ENCODE measurements around the gene CLASP2. TPM values are rescaled to one million over a fixed set of nuclear protein-coding genes. Genes with fewer than 3 reads are reported as not detected.

CLASP2 gene
- total RNA-seq, 1 experiment from 2014 or later: 58.9 TPM

- DNase-seq (ENCODE audit: unreplicated experiment): no peak
- TF ChIP-seq, protein P1, sequence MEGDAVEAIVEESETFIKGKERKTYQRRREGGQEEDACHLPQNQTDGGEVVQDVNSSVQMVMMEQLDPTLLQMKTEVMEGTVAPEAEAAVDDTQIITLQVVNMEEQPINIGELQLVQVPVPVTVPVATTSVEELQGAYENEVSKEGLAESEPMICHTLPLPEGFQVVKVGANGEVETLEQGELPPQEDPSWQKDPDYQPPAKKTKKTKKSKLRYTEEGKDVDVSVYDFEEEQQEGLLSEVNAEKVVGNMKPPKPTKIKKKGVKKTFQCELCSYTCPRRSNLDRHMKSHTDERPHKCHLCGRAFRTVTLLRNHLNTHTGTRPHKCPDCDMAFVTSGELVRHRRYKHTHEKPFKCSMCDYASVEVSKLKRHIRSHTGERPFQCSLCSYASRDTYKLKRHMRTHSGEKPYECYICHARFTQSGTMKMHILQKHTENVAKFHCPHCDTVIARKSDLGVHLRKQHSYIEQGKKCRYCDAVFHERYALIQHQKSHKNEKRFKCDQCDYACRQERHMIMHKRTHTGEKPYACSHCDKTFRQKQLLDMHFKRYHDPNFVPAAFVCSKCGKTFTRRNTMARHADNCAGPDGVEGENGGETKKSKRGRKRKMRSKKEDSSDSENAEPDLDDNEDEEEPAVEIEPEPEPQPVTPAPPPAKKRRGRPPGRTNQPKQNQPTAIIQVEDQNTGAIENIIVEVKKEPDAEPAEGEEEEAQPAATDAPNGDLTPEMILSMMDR (IDR thresholded peaks at IDR 0.05; ENCODE audit: unreplicated experiment): no peak
- no TSS peak for BruUV-seq (replicated peaks)
- peaks cover 26% of the 10 kb centered on the region for H3K36me3 Mint-ChIP-seq (ENCODE audit: insufficient read depth, unreplicated experiment)
- no peaks in the 10 kb centered on the region for H3K9me3 Mint-ChIP-seq (ENCODE audit: unreplicated experiment)
- H3K27me3 Mint-ChIP-seq (ENCODE audit: insufficient read depth, unreplicated experiment): no peaks in the 10 kb centered on the region
- no peak overlapping the region for H3K27ac Mint-ChIP-seq (ENCODE audit: low read depth, unreplicated experiment)
- no peak overlapping the region for H3K4me3 Mint-ChIP-seq (ENCODE audit: unreplicated experiment)
- intact Hi-C loops (cut with micrococcal nuclease): no loop called here
- POLR2A ChIA-PET: interaction anchor here (0.6 to 1.6 kb wide), 3 partner anchors 15 to 452 kb away, joined by 3 to 4 read pairs (median 4); no protein-coding TSS in a partner anchor
- CTCF ChIA-PET: interaction anchor here (0.7 to 1.6 kb wide), 3 partner anchors 219 to 230 kb away, joined by 3 to 5 read pairs (median 4); no protein-coding TSS in a partner anchor
- no peaks in the 10 kb centered on the region for H3K4me1 Mint-ChIP-seq (ENCODE audit: insufficient read depth, unreplicated experiment)
Measured at GRCh38 chr3:33557279-33557678, 160.8 kb downstream of the CLASP2 start.

DNA sequence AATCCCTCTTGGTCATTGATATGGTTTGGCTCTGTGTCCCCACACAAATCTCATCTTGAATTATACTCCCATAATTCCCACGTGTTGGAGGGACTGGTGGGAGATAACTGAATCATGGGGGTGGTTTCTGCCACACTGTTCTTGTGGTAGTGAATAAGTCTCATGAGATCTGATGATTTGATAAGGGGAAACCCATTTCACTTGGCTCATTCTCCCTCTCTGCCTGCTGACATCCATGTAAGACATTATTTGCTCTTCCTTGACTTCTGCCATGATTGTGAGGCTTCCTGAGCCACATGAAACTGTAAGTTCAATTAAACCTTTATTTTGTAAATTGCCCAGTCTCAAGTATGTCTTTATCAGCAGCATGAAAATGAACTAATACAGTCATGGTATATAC lies 171.0 kb downstream of the CLASP2 start:
- TF ChIP-seq, protein P1 (IDR thresholded peaks at IDR 0.05; ENCODE audit: unreplicated experiment): no peak
- H3K4me1 Mint-ChIP-seq (ENCODE audit: insufficient read depth, unreplicated experiment): no peaks in the 10 kb centered on the region
- no peaks in the 10 kb centered on the region for H3K27me3 Mint-ChIP-seq (ENCODE audit: insufficient read depth, unreplicated experiment)
- no peak for DNase-seq (ENCODE audit: unreplicated experiment)
- H3K36me3 Mint-ChIP-seq (ENCODE audit: insufficient read depth, unreplicated experiment): peaks cover 43% of the 10 kb centered on the region
- H3K4me3 Mint-ChIP-seq (ENCODE audit: unreplicated experiment): no peak overlapping the region
- H3K27ac Mint-ChIP-seq (ENCODE audit: low read depth, unreplicated experiment): no peak overlapping the region
- H3K9me3 Mint-ChIP-seq (ENCODE audit: unreplicated experiment): no peaks in the 10 kb centered on the region
- intact Hi-C loops (cut with micrococcal nuclease): no loop called here
- no TSS peak for BruUV-seq (replicated peaks)
- ChIA-PET POLR2A (no interaction called here), CTCF (interaction anchor here (0.6 kb wide), 1 partner anchor 113 kb away, joined by 4 read pairs; no protein-coding TSS in a partner anchor)

DNA sequence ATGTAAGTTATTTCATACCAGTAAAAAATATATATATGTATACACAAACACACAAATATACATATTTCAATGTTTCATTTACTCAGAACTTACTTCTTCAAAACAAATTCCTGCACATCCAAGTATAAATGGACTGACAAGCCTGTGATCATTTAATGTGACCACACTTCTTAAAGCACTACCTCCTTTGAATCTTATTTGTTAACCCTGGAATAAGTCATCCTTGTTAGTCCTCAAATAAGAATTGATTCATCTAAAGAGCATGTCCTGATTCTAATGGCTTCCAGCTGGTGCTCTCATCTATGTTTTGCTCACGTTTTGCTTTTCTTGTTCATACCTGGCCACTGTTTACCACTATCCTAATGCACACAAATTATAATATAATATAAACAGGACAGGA lies 173.9 kb downstream of the CLASP2 start:
- ChIA-PET POLR2A (interaction anchor here (1.5 kb wide), 1 partner anchor 11 kb away, joined by 4 read pairs; no protein-coding TSS in a partner anchor), CTCF (no interaction called here)
- DNase-seq (ENCODE audit: unreplicated experiment): no peak
- Mint-ChIP-seq H3K27me3 (ENCODE audit: insufficient read depth, unreplicated experiment) (no peaks in the 10 kb centered on the region), H3K36me3 (ENCODE audit: insufficient read depth, unreplicated experiment) (peaks cover 34% of the 10 kb centered on the region), H3K4me1 (ENCODE audit: insufficient read depth, unreplicated experiment) (no peaks in the 10 kb centered on the region), H3K27ac (ENCODE audit: low read depth, unreplicated experiment) (no peak overlapping the region), H3K4me3 (ENCODE audit: unreplicated experiment) (no peak overlapping the region), H3K9me3 (ENCODE audit: unreplicated experiment) (no peaks in the 10 kb centered on the region)
- no TSS peak for BruUV-seq (replicated peaks)
- intact Hi-C loops (cut with micrococcal nuclease): no loop called here
- TF ChIP-seq, protein P1 (IDR thresholded peaks at IDR 0.05; ENCODE audit: unreplicated experiment): no peak

DNA sequence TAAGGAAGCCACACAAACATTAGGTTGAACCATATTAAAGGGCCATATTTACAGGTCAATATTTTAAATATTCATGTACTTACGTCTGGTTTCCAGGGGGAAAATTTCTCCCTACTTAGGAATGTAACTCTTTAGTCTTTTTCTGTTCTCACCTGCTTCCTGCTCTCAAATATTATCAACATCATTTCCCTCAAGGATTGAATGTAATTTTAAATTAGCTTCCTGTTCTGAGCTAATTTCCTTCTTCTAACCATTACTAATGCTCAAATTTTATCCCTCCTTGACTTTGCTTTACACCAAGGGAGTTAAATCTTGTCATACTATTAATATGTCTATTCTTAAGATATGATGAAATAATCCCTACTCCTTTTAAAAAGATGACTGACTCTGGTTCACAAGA lies 174.5 kb downstream of the CLASP2 start:
- TF ChIP-seq, protein P1 (IDR thresholded peaks at IDR 0.05; ENCODE audit: unreplicated experiment): no peak
- POLR2A ChIA-PET: interaction anchor here (1.5 kb wide), 1 partner anchor 10 kb away, joined by 4 read pairs; no protein-coding TSS in a partner anchor
- no TSS peak for BruUV-seq (replicated peaks)
- intact Hi-C loops (cut with micrococcal nuclease): no loop called here
- H3K4me3 Mint-ChIP-seq (ENCODE audit: unreplicated experiment): no peak overlapping the region
- CTCF ChIA-PET: interaction anchor here (0.8 to 1.6 kb wide), 2 partner anchors 16 to 243 kb away, joined by 3 read pairs; no protein-coding TSS in a partner anchor
- no peak overlapping the region for H3K27ac Mint-ChIP-seq (ENCODE audit: low read depth, unreplicated experiment)
- H3K27me3 Mint-ChIP-seq (ENCODE audit: insufficient read depth, unreplicated experiment): no peaks in the 10 kb centered on the region
- H3K36me3 Mint-ChIP-seq (ENCODE audit: insufficient read depth, unreplicated experiment): peaks cover 34% of the 10 kb centered on the region
- H3K9me3 Mint-ChIP-seq (ENCODE audit: unreplicated experiment): no peaks in the 10 kb centered on the region
- no peaks in the 10 kb centered on the region for H3K4me1 Mint-ChIP-seq (ENCODE audit: insufficient read depth, unreplicated experiment)
- no peak for DNase-seq (ENCODE audit: unreplicated experiment)

Measured in MCF 10A (cell line).